Tibial artery (tissue), 4 donors: Measurements from ENCODE around the gene CIAO2B.

Experiments
- DNase-seq, 2 donors: peaks; one replicate each; pipeline ENCODE4 v3.0.0-alpha.2; 2019
- H3K27ac ChIP-seq, 2 donors: fragments of 200-600 bp; sonication (generic) in 1 of 2; 1 replicate in 1 of 2; 2 replicates in 1 of 2; pipeline ENCODE4 v1.5.1; 2018 to 2019; ENCODE audit warnings: mild to moderate bottlenecking in 1 of 2
- H3K27me3 ChIP-seq, 2 donors: fragments of 200-600 bp; sonication (generic) in 1 of 2; one replicate each; pipeline versions ENCODE4 v1.5.1 to v1.6.0; 2016 to 2019
- H3K36me3 ChIP-seq, 3 donors: fragments of 200-600 bp; sonication (generic) in 2 of 3; one replicate each; pipeline ENCODE4 v1.5.1; 2016 to 2019; ENCODE audit warnings: mild to moderate bottlenecking in 2 of 3
- H3K4me1 ChIP-seq, 4 donors: fragments of 200-600 bp; sonication (generic) in 2 of 4; 1 replicate in 3 of 4; 2 replicates in 1 of 4; pipeline ENCODE4 v1.5.1; 2016 to 2019
- H3K4me3 ChIP-seq, 2 donors: fragments of 200-600 bp; sonication (generic) in 1 of 2; 1 replicate in 1 of 2; 2 replicates in 1 of 2; pipeline ENCODE4 v1.5.1; 2018 to 2019; ENCODE audit warnings: mild to moderate bottlenecking in 2 of 2
- H3K9me3 ChIP-seq, 3 donors: fragments of 200-600 bp; sonication (generic) in 1 of 3; one replicate each; pipeline ENCODE4 v1.5.1; 2016 to 2019
- CTCF ChIP-seq, 2 experiments: fragments of 200-600 bp in 1 of 2; fragments of 450-650 bp in 1 of 2; IDR thresholded peaks; one replicate each; pipeline ENCODE4 v1.5.1; 2017 to 2019; ENCODE audit warnings: antibody characterized with exemption in 2 of 2, mild to moderate bottlenecking in 1 of 2, moderate library complexity in 1 of 2
- intact Hi-C: fragments of 100-400 bp; cut with DNase I; formaldehyde crosslinking; loops from one replicate; pipeline ENCODE4 v1.15.0; 2023; ENCODE audit warnings: low total_unique reads

CIAO2B gene

GRCh38 chr16:66952430-66953110 lies 18.4 kb upstream of the CIAO2B start:
- Histone ChIP-seq H3K9me3 (no peaks in the 10 kb centered on the region), H3K27ac (no peak overlapping the region), H3K36me3 (no peaks in the 10 kb centered on the region), H3K4me3 (no peak overlapping the region), H3K27me3 (peaks cover 0 to 5% of the 10 kb centered on the region in 2 donors), H3K4me1 (peaks cover 0 to 15% (median 11%) of the 10 kb centered on the region in 4 donors)
- intact Hi-C loops = no loop called here
- no peak for TF ChIP-seq CTCF (IDR thresholded peaks at IDR 0.05)
- no peak for DNase-seq

- Histone ChIP-seq H3K27ac (no peak overlapping the region), H3K4me1 (peaks cover 0 to 17% (median 13%) of the 10 kb centered on the region in 4 donors)
These were observed 17.0 kb upstream of the CIAO2B start for GRCh38 chr16:66950971-66951790.

GRCh38 chr16:66950437-66950836 lies 16.2 kb upstream of the CIAO2B start:
- H3K27ac ChIP-seq = no peak overlapping the region
- TF ChIP-seq CTCF (IDR thresholded peaks at IDR 0.05) = no peak
- DNase-seq = no peak
- H3K27me3 ChIP-seq = no peaks in the 10 kb centered on the region
- H3K36me3 ChIP-seq = no peaks in the 10 kb centered on the region
- peaks cover 0 to 17% (median 13%) of the 10 kb centered on the region in 4 donors for H3K4me1 ChIP-seq
- H3K4me3 ChIP-seq = no peak overlapping the region
- H3K9me3 ChIP-seq = no peaks in the 10 kb centered on the region
- intact Hi-C loops = no loop called here

More at GRCh38 chr16:66950971-66951790, 17.0 kb upstream of the CIAO2B start:
- no peak for DNase-seq
- TF ChIP-seq CTCF (IDR thresholded peaks at IDR 0.05) = no peak
- Histone ChIP-seq H3K4me3 (no peak overlapping the region), H3K27me3 (no peaks in the 10 kb centered on the region), H3K36me3 (no peaks in the 10 kb centered on the region), H3K9me3 (no peaks in the 10 kb centered on the region)
- intact Hi-C loops = no loop called here

- intact Hi-C loops = no loop called here
- no peak for TF ChIP-seq CTCF (IDR thresholded peaks at IDR 0.05)
- Histone ChIP-seq H3K4me3 (no peak overlapping the region), H3K36me3 (no peaks in the 10 kb centered on the region), H3K4me1 (peaks cover 0 to 17% (median 13%) of the 10 kb centered on the region in 4 donors), H3K9me3 (no peaks in the 10 kb centered on the region), H3K27me3 (no peaks in the 10 kb centered on the region), H3K27ac (no peak overlapping the region)
- no peak for DNase-seq
These were observed 15.3 kb upstream of the CIAO2B start for GRCh38 chr16:66949472-66949871.

- no peak for DNase-seq
- H3K27me3 ChIP-seq = no peaks in the 10 kb centered on the region
- intact Hi-C loops = no loop called here
- peaks cover 0 to 2% (median 2%) of the 10 kb centered on the region in 3 donors for H3K36me3 ChIP-seq
- H3K4me3 ChIP-seq = peak overlapping the region; percentile 53 to 54
- H3K9me3 ChIP-seq = no peaks in the 10 kb centered on the region
- peak overlapping the region in 1 of 2 donors; percentile 40 for H3K27ac ChIP-seq
- no peak for TF ChIP-seq CTCF (IDR thresholded peaks at IDR 0.05)
- peaks cover 0 to 17% (median 13%) of the 10 kb centered on the region in 4 donors for H3K4me1 ChIP-seq
These were observed 14.6 kb upstream of the CIAO2B start for GRCh38 chr16:66948837-66949225.
